Fibroblast of upper back skin (primary cell): ENCODE measurements around the gene TSPAN9.
A peak's percentile ranks its signal among the peaks of the same experiment; 100 is the strongest.

Experiments
- DNase-seq: peaks from one replicate; pipeline ENCODE4 v3.0.0-alpha.2; 2013

TSPAN9 gene

DNA sequence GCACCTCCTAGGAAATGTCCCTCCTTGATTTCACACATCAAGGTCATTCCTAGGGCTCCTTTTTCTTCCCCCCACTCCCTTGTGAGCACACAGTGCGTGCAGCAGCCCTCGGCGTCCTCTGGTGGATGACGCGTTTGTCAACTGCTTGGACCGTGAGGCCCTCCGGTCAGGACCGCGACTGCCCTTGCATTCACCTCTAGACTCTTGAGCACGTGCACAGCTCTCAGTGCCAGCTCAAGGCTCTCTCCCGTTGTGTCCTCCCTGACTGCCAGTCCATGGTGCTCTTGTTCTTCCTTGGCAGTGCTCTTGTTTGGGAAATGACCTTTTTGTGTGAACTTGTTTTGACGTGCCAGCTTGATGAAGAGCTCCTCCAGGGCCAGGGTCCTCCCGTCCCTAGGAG is 67.9 kb downstream of the TSPAN9 start:
- no peak for DNase-seq

DNA sequence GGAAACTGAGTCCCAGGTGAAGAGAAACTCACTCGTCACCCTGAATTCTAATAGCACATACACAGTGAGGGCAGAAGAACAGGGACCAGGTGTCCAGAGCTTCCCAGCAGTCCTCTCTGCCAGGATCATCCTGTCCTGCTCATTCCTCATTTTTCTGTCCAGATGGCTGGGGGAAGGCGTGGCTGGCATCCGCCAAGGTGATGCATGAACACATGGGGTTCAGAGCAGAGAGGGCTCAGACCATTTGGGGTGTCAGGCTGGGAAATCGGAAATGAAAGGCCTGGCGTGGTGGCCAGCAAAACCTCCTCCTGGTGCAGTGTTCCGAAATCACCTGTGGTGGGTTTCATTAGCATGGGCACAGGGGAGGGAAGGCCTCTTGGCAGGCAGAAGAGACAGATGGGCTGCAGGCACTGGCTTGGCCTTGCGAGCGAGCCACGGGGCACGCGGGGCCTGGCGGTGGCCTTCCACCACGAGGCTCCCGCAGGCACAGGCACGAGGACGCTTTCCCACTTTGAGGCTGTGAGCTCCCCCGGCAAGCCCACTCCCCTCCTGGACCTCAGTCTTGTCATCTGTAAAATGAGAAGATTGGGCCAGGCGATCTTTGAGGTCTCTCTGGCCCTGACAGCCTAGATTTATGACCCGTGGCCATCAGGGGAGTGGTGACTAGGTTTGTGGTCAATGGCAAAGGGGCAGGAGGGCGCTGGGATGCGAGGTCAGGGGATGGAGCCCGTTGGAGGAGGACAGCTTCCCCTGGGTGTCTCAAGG is 68.5 kb downstream of the TSPAN9 start:
- DNase-seq = no peak

DNA sequence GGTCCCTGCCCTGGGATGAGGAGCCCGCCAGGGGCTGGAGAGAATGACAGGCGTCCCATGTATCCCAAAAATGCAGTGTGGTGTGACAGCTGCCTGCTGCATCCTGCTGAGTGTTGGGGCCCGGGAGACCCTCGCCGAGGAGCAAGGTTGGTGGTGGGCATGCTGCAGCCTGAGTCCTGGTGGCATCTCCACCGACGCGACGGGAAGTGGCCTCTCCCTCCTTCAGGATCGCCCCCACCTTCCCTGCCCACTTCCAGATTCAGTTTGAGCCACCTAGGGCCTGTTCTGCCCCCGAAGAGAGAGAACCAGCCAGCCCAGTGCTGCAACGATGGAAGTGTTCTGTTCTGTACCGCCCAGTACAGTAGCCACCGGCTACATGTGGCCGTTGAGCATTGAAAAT is 70.1 kb downstream of the TSPAN9 start:
- DNase-seq = no peak

DNA sequence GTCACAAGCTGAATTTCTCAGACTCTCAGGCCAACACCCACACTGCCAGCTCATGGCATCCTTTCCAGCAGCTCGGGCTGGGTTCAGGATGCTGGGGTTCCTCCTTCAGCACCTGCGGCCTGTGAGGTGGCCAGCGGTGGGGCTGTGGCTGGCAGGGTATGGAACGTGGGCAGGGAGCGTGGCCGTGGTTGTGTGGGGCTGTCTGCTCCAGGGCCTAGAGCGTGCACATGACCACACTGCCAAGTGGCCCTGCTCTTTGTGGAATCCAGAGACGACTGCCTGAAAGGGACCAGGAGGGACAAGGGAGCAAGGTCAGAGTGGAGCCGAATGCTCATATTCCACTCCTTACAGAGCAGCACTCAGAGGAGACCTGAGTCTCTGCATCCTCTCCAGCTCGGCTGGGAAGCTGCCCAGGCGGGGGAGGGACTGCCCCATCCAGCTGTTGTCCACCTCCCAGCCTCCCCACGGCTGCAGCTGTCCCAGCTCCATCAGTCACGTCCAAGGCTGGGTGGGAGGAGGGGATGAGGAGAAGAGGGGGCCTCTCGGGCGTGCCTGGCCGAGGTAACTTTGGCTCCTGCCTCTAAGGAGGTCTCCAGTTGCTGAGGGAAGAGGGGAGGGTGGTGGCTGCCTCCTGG is 71.3 kb downstream of the TSPAN9 start:
- no peak for DNase-seq

DNA sequence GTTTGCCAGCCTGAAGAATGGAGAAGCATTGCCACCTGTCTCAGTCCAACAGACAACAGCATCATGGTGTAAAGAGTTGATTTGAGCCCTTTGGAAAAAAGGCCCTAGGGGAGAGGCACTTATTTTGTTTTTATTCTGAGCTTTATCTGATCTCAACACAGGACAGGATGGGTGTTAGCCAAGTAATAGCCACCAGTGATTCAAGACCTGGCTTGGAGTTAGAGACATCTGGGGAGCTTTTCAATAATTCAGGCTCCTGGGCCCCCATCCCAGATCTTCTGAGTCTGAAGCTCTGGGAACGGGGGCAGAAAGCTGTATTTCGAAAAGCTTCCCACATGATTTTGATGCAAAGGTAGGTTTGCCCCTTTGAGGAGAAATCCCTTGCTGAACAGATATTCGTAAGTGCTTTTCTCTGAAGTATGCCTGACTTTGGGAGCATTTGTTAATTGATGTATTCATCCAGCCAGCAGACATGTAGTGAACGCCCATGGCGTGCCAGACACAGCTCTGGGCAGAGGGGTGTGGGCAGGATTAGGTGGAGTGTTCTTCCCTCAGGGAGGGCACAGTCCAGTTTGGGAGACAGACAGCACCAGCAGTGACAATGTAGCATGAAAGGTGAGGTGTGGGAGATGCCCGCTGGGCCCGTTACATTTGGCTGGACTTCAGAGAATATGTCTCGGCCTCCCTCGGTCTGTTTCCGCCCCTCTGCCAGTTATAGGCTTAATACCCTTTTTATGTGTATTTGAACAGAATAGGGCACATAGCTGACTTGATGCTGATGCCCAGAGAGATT is 72.5 kb downstream of the TSPAN9 start:
- DNase-seq = no peak

DNA sequence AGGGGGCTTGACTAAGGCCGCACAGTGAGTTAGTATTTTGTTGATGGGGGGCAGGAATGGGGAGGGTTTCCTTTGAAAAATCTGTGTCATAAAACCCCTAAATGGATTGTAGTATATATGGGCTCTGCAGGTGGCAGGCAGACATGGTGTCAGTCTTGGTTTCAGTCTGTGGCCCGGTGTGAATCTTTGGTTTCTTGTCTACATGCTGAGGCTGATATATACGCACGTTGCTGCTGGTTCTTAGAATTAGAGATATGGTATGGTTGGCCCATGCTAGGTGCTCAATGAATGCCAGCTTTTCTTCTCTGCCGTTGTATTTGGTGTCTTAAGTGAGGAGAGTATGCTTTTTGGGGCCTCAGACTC is 73.1 kb downstream of the TSPAN9 start:
- DNase-seq = no peak

DNA sequence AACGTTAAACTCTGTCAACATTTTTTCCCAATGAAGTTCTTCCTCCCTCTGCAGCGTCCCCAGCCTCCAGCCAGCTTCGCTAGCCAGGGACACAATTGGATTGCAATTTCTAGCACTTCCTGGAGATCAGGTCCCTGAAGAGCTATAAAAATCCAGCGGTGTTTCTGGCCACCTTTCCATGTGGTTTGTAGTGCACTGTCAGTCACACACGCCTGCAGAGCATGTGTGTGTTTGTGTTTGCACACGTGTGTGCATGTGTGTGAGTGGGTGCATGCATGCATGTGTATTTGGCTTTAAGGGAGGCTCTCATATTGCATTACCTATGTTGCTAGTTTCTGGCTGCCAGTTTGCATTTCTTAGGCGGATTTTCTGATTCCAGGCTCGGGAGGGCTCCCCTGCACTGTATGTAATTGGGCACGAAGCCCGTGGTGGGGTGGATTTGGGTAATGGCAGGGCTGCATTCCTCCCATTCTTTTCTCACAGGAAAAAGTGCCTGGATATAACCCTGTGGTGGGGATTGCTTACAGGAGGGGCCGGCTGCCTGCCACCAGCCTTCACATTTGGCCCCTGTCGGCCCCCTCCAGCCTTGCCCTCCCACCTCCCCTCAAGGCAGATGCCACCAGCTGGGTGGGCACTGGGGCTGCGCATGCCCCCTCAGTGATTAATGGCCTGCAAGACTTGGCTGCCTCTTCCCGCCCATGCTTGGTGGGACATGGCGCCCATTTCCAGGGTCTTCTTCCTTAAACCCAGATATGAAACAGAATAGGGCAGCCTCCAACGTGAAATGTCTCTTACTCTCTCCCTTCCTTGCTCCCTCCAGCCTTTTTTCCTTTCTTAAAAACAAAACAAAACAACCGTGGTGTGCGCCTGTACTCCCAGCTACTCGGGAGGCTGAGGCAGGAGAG is 74.0 kb downstream of the TSPAN9 start:
- peak; percentile 83 for DNase-seq

DNA sequence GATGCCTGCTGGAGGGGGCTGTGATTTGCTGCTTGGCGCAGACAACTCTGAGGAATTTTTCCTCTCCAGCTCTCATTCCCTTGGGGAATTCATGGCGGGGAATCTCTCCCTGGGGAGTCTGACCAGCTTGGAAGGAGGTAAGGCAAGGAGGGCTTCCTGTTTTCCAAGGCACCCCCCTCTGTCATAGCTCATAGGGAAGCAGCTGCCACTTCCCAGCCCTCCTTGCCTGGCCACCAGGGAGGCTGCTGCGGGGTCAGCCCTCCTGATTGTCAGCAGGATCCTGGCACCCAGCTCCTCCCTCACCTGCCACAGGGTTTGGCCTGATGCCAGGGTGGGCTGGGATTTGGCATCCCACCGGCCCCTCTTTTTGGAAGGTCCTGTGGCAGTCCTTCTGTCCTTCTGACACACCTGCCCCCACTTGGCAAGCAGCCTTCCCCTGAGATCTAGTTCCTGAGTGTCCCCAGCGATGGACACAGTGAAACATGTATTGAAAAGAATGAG is 74.9 kb downstream of the TSPAN9 start:
- peak; percentile 88 for DNase-seq

DNA sequence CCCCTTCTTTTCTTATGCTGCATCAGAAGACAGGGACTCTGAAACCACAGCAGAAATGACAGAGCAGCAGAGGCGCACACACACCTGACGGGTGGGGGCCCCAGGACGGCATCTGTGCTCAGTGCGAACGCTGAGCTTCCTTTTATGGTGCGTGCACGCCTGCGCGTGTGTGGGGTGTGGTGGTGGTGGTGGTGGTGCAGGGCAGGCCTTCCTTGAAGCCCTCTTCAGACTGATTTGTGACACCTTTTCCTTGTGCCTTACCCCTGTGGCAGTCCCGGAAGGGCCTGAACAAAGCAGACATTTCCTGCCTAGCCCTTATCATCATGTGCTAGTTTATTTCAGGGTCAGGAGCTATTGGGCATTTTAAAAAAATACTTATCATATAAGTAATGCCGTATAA is 75.7 kb downstream of the TSPAN9 start:
- no peak for DNase-seq

DNA sequence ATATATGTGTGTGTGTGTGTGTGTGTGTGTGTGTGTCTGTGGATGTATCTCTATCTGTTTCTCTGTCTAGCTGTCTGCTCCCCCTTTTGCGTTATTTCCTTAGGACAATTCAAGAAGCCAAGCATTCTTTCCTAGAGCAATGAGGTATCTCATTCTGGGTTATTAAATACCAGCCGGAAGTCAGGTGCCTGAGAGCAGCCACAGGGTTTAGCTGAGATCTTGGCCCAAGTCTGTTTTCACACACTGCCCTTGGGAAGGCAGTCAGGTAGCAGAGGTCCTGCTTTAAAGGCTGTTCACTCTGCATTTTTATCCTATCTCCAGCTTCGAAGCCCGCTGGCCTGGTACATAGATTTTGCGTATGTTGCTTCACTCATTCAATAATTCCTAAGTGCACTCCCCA is 76.8 kb downstream of the TSPAN9 start:
- no peak for DNase-seq

DNA sequence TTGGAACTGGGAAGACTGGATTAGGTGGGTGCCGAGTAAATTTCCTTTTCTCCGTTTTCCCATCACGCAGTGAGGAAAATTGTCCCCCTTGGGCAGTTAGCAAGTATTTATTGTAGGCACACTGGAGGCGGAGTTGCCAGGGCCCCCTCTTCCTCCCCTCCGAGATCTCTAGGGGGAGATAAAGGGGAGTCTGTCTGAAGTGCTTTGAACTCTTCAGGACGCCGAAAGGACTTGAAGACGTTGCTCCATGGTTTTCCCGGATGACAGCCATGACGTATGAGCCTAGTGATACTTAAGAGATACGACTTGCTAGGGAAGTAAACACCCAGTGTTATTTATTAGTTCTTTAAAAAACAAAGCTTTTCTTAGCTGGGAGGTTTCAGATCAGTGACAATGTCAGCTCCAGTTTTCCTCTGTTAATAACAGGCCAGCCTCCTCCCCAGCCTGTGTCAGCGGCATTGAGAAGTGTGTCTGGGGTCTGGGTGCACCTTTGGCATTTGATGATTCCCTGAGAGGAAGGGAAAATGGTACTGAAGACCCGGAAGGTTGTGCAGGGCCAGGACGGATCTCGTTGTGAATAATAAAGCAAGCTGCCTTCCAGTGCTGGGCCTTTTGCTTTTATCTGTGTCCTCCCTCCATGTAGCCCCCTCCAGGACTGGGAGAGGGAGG is 78.7 kb downstream of the TSPAN9 start:
- DNase-seq = no peak

DNA sequence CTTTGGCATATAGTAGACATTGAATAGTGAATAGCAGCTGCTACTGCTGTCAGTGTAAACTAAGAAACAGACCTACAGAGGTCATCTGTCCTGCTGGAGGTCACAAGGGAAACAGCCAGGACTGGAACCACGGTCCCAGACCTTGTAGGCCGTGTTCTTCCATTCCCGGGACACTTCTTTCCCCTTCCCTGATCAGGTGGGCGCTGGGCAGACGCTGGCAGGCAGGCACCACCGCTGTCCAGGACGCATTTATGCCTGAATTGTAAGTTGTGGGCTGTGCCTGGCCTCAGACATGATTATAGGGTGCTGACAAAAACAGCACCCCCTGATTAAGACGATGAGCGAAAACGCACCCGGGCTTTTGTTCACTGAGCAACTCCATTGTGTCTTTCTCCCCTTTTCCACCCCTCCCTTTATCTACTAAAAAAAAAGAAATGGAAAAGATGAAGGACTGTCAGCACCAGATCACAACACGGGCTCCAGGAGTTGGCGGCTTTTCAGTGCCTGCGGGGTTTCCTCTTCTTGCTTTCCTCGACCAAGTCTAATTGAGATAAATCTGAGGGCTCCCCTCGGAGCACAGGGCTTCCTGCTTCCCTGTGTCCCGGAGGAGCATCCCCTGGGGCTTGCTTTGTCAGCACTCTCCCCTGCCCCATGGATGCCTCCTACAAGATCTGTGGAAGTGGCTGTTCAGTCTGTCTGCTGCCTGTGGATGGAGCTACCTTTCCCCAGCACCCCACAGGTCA is 80.6 kb downstream of the TSPAN9 start:
- DNase-seq = peak; percentile 57

DNA sequence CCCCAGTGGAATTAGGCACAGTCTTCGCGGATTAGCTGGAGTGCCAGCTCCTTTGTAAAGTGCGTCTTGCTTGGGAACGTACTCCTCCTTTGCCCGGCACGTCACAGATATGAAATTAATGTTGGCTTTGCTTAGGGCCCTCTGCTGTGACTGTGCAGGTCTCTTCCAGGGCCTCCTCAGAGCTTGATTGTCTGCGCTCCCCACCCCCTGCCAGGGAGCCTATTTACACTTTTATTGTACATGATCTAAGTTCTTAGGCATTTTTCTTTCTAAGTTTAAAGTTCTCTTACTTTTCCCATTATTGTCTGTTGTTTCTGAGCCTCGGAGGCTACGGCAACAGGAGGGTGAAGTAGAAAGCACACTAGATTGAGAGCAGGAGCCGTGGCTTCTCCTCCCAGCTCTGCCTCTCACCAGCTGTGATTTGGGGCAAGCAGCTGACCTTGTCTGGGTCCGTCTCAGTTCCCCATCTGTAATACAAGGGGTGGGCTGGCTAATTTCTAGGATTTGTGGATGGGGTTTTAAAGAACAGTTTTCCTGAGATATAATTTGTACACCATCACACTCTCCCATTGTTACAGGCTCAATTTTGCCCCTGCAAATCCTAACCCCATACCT is 81.8 kb downstream of the TSPAN9 start:
- DNase-seq = peak; percentile 46

DNA sequence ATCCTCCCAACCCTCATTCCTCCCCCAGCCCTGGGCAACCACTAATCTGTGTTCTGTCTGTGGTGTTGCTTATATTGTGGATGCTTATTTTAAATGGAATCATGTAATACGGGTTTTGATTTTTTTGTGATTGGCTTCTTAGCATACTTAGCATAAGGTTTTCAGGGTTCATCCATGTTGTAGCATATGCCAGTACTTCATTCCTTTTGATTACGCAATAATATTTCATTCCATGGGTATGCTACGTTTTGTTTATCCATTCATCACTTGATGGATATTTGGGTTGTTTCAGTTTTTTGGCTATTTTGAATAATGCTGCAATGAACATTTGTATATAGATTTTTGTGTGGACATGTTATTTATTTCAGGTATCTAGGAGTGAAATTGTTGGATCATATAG is 82.9 kb downstream of the TSPAN9 start:
- DNase-seq = peak; percentile 38

DNA sequence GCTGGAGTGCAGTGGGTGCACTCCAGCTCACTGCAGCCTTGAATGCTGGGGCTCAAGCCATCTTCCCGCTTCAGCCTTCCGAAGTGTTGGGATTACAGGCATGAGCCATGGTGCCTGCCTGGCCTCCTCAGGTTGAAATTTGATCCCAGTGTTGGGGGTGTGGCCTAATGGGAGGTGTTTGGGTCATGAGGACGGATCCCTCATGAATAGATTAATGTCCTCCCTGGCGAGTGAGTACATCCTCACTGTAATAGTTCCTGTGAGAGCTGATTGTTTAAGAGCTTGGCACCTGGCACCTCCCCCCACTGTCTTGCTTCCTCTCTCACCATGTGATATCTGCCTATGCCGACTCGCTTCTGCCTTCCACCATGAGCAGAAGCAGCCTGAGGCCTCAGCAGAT is 84.7 kb downstream of the TSPAN9 start:
- DNase-seq = no peak

DNA sequence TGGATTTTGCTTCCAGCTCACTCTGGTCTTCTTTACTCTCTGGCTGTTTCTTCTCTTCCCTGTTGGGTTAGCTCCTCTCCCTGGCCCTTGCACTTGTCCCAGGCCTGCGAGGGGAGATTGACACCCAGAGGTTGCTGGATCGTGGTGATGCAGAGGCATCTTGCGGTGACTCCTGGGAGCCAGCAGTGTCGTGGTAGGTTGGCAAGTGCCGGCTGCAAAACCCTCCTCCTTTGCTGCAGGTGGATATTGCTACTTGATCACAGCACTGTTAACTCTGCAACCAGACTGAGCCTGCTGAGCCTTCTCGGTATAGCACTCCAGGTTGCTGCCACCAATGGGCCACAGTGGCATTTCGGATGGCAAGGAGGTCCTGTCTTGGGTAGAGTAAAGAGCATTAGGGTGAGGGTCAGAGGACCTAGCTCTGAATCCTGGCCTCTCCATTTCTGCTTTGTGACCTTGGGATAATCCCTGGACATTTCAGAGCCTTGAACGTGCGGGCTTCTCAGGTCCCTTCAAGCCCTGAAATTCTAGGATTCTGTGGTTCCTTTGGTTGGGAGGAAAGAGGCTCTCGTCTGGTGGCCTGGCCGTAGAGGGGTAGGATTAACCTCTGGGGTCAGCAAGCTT is 87.4 kb downstream of the TSPAN9 start:
- DNase-seq = no peak

DNA sequence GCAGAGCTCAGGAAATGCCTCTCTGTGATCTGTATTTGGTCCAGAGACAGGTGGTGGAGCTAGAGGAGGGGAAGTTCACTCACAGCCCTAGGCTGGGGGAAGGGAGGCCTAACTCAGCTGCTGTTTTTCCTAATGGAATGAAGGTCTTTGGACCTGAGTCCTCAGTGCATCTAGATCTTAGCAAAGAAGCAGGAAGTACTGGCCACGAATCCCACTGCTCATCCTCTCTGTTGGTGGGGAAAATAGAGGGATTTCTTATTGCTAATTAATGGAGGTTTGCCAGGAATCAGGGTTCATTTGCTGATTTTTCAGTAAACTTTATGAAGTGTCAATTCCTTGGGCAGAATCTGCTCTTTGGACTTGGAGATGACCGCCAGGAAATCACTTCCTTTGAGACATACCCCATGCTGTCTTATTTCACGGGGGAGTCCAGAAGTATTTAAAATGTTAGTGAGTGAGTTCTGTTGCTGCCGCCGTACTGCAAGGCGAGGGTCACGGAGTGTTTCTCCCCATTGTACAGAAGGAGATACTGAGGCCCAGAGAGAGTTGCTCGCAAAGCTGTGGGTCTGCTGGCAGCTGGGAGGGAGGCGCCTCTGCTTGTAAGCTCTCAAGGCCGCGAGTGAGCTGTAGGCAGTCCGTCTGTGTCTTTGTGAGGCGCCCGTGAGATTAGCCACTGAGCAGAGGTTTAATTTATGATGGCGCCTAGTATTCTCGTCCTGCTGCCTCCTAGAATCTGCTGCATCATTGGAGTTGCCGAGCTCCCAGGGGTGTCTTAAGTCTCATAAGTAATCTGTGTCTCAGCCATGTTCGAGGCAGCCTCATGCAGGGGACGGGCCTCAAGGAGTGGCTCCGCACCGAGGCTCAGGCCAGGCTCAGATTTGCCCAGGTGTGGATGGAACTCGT is 88.2 kb downstream of the TSPAN9 start:
- DNase-seq = no peak

DNA sequence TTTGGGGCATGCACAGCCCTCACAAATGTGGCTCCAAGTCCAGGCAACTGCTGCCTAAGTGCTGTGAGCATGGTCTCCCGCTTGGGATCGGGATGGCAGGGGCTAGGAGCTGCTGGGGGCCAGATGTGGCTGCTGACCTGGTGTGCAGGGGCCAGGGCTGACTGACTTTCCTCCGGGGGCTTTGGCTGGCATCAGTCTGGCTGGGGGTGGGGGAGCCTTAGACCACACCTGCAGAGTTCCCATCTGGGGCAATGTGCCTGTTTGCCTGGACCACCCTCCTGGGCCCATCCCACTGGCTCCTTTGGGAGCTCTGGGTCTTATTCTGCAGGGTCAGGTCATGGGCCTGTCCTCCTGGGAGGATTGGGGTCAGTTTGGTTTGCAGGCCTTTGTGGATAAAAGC is 90.5 kb downstream of the TSPAN9 start:
- no peak for DNase-seq
